ENCODE data around the gene B4GAT1.
"Not testable (repeated sequence)": the region's sequence is repeated elsewhere in the genome, so short reads cannot be mapped to it uniquely, and the experiment has no call there.

The B4GAT1 gene

GRCh38 chr11:66322732-66323427, 24.5 kb downstream of the B4GAT1 start:
- DNase-seq (ENCODE audit: low read depth): no peak

DNA sequence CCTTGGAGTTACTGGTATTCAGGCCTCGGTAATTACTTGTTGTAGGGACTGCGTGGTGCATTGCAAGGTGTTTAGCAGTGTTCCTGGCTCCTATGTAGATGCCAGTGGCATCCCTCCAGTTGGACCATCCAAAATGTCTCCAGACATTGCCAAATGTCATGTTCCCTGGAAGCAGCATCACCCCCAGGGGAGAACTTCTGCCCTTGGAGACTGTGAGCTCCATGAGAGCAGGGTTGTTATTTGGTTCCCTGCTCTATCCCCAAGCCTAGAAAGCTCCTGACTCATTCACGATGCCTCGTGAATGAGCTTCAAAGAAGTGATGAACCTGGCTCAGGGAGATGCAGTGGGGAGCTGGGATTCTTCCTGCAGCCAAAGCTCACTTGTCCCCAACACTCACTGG, 25.8 kb downstream of the B4GAT1 start:
- no peak for DNase-seq (ENCODE audit: low read depth)

- not testable (repeated sequence) for DNase-seq (ENCODE audit: low read depth)
Measured at GRCh38 chr11:66320748-66321147, 26.7 kb downstream of the B4GAT1 start.

DNA sequence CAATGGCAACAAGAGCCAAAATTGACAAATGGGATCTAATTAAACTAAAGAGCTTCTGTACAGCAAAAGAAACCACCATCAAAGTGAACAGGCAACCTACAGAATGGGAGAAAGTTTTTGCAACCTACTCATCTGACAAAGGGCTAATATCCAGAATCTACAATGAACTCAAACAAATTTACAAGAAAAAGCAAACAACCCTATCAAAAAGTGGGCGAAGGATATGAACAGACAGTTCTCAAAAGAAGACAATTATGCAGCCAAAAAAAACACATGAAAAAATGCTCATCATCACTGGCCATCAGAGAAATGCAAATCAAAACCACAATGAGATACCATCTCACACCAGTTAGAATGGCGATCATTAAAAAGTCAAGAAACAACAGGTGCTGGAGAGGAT, 27.1 kb downstream of the B4GAT1 start:
- not testable (repeated sequence) for DNase-seq (ENCODE audit: low read depth)

DNA sequence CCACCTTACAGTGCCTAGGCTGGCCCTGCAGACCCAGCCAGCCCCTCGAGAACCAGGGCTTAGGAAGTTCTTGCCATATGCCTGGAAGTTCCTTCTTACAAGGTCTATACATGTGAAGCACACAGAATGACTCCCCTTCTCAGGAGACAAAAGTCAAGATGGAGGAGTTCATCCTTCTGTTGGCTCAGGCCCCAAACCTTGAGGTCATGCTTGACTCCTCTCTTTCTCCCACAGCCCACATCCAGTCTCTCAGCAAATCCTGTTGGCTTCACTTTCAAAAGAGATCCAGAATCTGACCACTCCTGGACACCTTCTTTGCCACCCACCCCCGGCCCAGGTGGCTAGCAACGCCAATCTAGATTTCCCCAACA, 28.8 kb downstream of the B4GAT1 start:
- no peak for DNase-seq (ENCODE audit: low read depth)

GRCh38 chr11:66317723-66318599, 29.5 kb downstream of the B4GAT1 start:
- DNase-seq (ENCODE audit: low read depth): peak; percentile 39

GRCh38 chr11:66317322-66317722, 30.1 kb downstream of the B4GAT1 start:
- peak; percentile 41 for DNase-seq (ENCODE audit: low read depth)

GRCh38 chr11:66316849-66317251, 30.6 kb downstream of the B4GAT1 start, which contains the start of gene CD248:
CD248 (minus strand) TSS chr11:66317044; CDS start chr11:66317027, 17 bp downstream.
- DNase-seq (ENCODE audit: low read depth): no peak

DNA sequence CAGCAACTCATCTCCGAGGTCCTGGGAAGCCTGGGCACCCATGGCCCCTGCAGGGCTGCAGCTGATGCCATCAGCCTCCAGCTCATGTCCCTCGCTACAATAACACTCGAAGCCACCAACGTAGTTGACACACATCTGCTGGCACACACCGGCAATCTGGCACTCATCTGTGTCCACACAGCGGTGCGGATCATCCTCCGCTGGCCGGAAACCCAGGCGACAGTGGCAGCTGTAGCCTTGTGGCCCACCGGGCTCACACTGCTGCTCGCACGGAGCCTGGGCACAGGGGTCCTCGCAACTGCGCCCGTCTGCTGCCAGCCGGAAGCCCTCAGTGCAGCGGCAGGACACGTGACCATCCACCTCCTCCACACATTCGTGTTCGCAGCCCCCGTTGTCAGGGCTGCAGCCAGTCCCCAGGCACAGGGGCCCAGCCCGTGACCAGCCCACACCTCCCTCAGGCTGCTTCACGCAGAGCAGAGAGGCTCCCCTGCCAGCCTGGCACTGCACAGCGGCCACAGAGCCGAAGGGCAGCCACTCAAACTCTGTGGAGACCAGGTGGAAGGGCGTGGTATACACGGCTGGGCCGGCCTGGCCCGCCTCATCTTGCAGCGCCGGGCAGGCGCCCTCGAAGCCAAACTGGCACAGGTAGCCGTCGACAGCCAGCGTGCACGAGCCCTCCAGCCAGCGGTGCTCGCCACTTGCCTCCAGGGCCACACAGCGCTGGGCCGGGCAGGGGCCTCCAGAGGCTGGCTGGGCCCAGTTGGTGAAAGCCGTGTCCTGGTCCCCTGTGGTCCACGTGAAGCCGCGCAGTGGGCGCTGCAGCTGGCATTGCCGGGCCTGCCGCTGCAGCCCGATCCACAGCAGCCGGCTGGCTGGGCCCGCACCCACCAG, 31.3 kb downstream of the B4GAT1 start:
- no peak for DNase-seq (ENCODE audit: low read depth)

GRCh38 chr11:66315498-66315885, 31.9 kb downstream of the B4GAT1 start:
- no peak for DNase-seq (ENCODE audit: low read depth)

DNA sequence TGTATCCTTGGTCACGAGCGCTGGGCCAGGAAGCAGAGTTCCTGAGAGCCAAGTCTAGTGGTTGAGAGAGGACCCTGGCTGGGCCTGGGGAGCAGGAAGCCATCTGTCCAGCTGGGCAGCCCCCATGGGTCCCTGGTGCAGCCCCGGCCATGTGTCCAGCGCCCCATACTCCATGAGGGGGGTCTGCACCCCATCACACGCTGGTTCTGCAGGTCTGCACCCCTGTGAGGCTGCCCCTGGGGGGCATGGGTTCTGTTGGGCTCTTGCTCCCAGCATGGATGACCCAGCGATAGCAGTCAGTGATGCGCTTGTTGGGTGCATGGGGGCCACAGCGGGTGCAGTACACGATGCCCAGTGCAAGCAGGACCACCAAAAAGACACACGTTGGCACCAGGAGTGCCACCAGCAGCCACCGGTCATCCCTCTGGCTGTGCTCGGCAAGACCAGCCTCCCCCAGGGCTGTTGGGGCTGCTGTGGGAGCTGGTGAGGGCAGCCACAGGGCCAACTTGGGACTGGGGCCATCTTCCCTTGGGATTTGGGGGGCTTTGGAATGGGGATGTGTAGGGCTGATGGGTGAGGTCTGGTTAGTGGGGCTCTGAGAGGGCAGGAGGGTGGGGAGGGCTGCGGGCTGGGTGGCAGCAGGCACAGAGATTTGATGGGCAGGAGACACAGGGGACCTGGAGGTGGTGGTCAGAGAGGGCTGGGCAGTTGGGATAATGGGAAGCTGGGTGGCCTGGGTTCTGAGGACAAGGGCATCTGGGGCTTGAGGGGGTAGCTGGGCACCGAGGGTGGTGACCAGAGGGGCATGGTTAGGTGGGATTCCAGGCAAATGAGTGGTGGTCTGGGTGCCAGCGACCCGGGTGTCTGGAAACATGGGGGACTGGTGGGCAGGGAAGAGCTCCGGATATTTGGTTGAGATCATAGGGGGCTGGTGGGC, 32.6 kb downstream of the B4GAT1 start:
- no peak for DNase-seq (ENCODE audit: low read depth)

- no peak for DNase-seq (ENCODE audit: low read depth)
Measured at GRCh38 chr11:66314186-66314501, 33.3 kb downstream of the B4GAT1 start.

- DNase-seq (ENCODE audit: low read depth): no peak
Measured at GRCh38 chr11:66313321-66314185, 33.9 kb downstream of the B4GAT1 start.

DNA sequence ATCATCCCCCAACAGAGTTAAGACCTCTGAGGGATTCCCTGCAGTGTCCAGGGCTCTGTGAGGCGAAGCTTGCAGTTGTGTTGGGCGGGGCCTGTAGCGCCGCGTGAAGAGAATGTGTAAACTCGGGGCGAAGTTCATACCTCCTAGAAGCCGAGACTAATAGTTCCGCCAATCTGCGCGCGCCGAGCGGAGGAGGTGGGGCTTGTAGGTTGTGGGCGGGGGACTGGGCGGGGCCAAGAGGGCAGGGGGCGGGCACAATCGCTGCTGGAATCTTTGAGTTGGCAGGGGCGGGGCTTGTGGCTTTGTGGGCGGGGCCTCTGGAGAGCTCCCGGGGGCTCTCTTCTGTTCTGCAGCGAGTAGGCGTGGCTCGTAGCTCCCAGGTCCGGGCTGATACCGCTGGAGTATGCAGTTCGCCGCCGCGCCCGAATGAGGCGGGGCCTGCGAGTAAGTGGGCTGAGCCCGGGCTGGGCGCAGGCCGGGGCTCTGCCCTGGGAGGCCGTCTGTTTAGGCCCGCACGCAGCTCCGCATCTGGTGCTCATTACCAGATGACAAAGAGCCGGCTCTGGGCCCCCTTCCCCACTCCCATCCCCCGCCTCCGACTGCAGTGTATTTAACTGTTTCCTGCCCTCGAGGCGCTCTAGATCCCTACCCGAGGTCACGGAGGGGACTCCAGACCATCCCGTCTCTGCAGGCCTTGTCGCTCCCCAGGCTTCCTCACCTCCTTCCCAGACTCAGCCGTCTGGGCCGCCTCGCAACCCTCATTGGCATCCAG, 34.7 kb downstream of the B4GAT1 start:
- peak; percentile 90 for DNase-seq (ENCODE audit: low read depth)

DNA sequence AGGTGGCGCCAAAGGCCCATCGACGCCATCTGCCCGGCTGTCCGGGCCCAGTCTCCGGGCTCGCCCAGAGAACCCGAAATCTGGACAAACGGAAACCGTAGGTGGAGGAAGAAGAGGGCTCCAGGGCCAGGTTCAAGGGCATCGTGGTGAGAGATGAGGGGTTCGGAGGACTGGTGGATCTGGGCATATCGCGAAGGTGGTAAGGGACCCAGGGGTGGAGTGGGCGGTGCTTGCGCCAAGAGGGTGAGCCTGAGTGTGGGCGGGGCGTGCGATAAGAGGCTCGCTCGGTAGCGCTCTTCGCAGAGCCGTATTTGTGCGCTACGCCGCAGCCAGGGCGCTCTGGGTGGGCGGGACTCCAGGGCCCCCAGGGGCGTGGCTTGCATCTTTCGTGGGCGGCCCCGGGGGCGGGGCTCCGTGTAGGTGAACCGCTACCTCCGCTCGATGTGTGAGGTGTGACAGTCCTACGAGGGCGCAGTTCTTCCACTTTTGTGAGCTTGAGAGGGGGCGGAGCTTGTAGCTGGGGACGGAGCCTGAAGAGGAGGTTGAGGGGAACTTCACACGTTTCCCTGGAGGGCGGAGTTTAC, 35.4 kb downstream of the B4GAT1 start:
- peak; percentile 96 for DNase-seq (ENCODE audit: low read depth)

- no peak for DNase-seq (ENCODE audit: low read depth)
Measured at GRCh38 chr11:66311470-66311964, 35.9 kb downstream of the B4GAT1 start.

- DNase-seq (ENCODE audit: low read depth): not testable (repeated sequence)
Measured at GRCh38 chr11:66310803-66311440, 36.5 kb downstream of the B4GAT1 start.

GRCh38 chr11:66310324-66310723, 37.1 kb downstream of the B4GAT1 start:
- no peak for DNase-seq (ENCODE audit: low read depth)

Measured in activated T-cell treated with anti-CD3 and anti-CD28 coated beads for 48 hours (primary cell).